ENCODE results near the gene GALNT7.

GALNT7 gene

DNA sequence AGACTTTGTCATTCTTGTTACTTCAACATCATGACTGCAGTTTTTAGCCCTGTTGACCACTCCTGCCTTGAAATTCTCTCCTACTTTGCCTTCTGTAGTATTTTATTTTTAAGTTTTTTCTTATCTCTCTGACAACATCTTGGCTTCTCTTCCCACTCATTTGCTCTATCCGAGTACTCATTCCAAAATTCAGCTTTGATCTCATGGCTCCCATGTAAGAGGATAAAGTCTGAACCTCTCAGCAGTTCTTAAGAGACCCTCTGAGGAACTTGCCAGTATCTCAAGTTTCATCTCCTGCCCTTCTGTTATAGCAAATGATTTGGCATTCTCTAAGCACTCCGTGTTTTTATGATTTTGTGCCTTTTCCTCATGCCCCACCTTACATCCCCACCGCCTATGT lies 67.7 kb downstream of the GALNT7 start:
- in situ Hi-C loops (cut with HindIII; ENCODE audit: low pct_unique_long_range_greater_than_20kb, low sequenced_read_pairs) = no loop called here
- no peak for TF ChIP-seq JUND (IDR thresholded peaks at IDR 0.05; ENCODE audit: low read depth)
- no peak for DNase-seq (ENCODE audit: low read depth in 1 of 2, low spot score in 1 of 2)

DNA sequence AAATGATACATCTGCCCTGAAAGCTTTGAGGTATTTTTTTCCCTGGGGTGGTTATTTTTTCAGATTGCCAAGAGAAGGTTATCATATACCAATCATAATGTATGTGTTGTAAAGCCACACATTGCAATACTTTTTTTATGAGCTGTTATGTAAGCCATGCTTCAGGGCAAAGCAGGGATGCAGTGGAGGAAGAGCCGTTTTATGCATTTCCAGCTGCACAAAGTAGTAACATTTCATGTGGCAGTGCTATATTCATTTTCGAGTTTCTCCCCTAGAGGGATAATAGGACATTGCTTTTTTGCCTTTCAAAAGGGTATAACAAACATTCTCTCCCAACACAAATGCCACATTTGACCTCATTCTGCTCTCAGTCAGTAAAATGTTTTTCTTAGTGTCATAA lies 68.5 kb downstream of the GALNT7 start:
- in situ Hi-C loops (cut with HindIII; ENCODE audit: low pct_unique_long_range_greater_than_20kb, low sequenced_read_pairs) = no loop called here
- TF ChIP-seq JUND (IDR thresholded peaks at IDR 0.05; ENCODE audit: low read depth) = no peak
- DNase-seq (ENCODE audit: low read depth in 1 of 2, low spot score in 1 of 2) = peak in 1 of 2 experiments; percentile 22

DNA sequence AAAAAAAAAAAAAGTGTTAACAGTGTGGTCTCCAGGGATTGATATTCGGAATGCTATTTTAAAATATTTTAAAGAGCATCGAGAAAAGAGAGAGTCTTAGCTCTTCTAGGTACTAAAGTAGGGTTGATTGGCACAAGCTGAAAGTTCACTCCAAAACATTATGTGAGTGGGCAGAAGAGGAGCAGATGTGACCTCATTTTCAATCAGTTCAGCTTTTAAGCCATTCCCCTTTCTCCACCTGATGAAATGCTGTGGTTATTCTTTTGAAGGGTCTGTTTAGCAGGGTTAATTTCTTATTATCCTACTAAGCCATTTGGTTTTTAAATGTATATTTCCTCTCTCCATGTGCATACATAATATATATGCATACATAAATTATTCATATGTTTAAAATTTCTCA lies 69.2 kb downstream of the GALNT7 start:
- no peak for TF ChIP-seq JUND (IDR thresholded peaks at IDR 0.05; ENCODE audit: low read depth)
- no peak for DNase-seq (ENCODE audit: low read depth in 1 of 2, low spot score in 1 of 2)
- in situ Hi-C loops (cut with HindIII; ENCODE audit: low pct_unique_long_range_greater_than_20kb, low sequenced_read_pairs) = no loop called here

DNA sequence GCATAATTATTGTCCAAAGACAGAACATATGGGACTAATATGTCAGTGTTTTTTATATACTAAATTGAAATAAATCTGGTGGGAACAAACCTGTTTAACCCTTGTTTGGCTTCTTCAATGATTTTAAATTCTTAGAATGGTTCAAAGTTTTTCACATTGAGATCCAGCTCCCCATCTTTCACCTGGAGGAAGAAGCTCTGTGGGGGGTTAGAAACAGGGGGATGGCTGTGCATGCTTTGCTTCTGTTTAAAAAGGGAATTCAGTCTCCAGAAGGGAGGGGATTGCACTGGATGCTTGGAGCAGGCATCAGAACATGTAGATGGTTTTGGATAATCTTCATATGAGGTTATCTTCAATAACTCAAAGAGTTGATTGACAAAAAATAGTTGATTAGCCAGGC lies 72.1 kb downstream of the GALNT7 start:
- in situ Hi-C loops (cut with HindIII; ENCODE audit: low pct_unique_long_range_greater_than_20kb, low sequenced_read_pairs) = no loop called here
- TF ChIP-seq JUND (IDR thresholded peaks at IDR 0.05; ENCODE audit: low read depth) = no peak
- DNase-seq (ENCODE audit: low read depth in 1 of 2, low spot score in 1 of 2) = no peak

DNA sequence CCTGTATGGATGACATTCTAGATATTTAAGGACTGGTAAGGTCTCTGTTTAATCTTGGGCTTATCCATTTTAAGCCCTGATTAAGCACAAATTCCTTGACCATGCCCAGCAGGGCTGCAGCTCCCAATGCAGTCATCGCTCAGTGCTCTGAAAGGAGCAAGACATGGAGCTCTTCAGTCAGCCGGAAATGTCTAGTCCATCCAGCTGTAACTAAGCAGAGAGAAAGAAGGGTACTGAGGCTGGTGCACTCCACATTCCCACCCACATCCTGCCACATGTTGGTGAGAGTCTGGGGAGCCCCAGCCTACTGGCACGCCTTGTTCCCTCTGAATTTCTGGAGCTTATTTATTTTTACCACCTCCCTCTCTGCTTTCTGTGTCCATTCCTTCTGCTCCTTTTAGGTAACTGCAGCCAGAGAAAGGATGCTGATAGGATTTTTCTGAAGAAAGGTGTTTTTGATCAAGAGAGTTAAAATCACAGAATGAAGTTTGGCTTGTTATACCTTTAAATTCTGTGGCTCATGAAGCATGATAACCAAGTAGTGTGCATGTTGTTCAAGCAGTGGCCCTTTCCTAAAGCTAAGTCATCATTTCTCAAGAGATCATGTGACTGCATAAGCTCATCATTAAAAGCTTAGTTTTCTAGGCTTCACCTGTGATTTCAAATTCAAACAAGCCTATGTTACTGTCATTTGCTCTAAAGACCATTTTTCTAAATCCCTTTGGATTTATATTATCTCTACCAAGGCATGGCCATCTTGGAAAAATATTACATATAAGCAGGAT lies 74.0 kb downstream of the GALNT7 start:
- in situ Hi-C loops (cut with HindIII; ENCODE audit: low pct_unique_long_range_greater_than_20kb, low sequenced_read_pairs) = no loop called here
- no peak for DNase-seq (ENCODE audit: low read depth in 1 of 2, low spot score in 1 of 2)
- TF ChIP-seq JUND (IDR thresholded peaks at IDR 0.05; ENCODE audit: low read depth) = no peak

DNA sequence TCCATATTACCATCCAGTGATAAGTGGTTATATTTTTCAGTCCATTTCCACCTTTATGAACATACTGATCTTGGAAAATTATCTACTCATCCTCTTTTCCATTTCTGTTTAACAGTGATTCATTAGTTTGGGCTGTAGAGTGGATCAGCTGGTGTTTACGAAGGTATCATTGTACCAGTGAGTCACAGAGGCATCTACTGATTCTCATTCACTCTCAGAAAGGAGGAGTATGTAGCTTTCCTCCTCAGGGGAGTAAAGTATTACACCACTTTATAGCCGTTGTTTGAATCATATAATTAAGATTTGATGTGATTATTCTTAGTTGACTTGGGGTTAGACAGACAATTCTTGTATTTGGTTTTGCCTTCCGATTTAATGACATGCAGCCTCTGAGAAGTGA lies 74.7 kb downstream of the GALNT7 start:
- TF ChIP-seq JUND (IDR thresholded peaks at IDR 0.05; ENCODE audit: low read depth) = no peak
- in situ Hi-C loops (cut with HindIII; ENCODE audit: low pct_unique_long_range_greater_than_20kb, low sequenced_read_pairs) = no loop called here
- DNase-seq (ENCODE audit: low read depth in 1 of 2, low spot score in 1 of 2) = no peak

DNA sequence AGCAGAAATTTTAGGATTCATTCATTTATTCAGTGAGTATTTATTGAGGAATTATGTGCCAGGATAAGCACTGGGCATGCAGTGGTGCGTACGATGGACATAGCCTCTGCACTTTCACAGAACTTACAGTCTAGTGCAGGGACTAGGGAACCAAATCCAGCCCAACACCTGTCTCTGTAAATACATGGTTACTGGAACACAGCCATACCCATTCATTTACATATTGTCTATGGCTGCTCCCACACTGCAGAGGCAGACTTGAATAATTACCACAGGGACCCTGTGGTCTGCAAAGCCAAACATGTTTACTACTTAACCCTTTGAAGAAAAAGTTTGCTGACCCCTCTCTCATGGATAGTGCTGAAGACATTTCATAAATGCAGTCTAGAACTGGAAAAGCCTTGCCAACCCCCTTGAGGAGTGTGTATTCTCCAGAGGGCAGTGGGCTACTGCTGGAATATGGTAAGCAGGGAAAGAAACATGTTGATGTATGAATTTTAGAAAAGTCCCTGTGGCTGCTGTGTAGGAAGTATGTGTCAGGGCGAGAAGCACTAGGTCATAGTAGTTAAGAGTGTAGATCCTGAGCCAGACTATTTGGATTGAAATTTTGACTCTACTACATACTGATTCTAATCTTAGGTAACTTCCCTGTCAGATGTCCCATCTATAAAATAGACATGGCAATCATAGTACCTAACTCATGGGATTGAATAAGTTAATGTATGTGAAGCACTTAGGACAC lies 75.5 kb downstream of the GALNT7 start:
- DNase-seq (ENCODE audit: low read depth in 1 of 2, low spot score in 1 of 2) = no peak
- TF ChIP-seq JUND (IDR thresholded peaks at IDR 0.05; ENCODE audit: low read depth) = no peak
- in situ Hi-C loops (cut with HindIII; ENCODE audit: low pct_unique_long_range_greater_than_20kb, low sequenced_read_pairs) = no loop called here

DNA sequence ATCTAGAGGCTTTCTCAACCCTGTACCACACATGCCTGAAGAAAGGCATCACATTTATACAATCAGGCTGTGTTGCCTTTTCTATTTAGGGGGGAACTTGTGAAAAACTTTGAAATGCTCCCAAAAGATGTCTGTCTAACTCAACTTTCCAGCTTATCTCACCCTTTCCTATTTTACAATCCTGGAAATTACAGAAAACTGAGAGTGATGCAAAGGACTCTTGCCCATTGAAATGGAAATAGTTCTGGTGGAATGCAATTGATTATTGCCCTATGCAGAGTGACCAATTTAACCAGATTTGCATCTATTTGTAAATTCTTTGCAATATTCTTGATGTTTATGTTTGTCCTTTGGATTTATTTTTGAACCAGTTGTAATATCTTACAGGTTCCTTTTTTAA lies 77.3 kb downstream of the GALNT7 start:
- in situ Hi-C loops (cut with HindIII; ENCODE audit: low pct_unique_long_range_greater_than_20kb, low sequenced_read_pairs) = no loop called here
- TF ChIP-seq JUND (IDR thresholded peaks at IDR 0.05; ENCODE audit: low read depth) = no peak
- DNase-seq (ENCODE audit: low read depth in 1 of 2, low spot score in 1 of 2) = no peak

DNA sequence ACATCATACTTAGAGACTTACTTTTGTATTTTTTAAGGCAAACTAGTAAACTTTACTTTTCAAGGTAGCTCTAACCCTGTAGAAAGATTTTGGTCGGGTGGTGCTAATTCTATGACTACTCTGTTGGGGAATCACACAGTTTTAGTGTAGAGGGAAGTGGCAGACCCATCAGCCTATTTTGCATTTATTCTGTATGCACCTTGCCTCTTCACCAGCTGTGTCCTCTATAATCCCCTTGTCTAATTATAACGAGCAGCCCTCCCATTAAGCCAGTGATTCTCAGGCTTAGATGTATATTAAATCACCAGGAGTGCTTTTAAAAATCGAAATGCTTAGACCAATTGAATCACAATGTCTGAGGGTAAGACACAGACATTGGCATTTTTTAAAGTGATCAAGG lies 78.1 kb downstream of the GALNT7 start:
- no peak for DNase-seq (ENCODE audit: low read depth in 1 of 2, low spot score in 1 of 2)
- in situ Hi-C loops (cut with HindIII; ENCODE audit: low pct_unique_long_range_greater_than_20kb, low sequenced_read_pairs) = no loop called here
- TF ChIP-seq JUND (IDR thresholded peaks at IDR 0.05; ENCODE audit: low read depth) = no peak

DNA sequence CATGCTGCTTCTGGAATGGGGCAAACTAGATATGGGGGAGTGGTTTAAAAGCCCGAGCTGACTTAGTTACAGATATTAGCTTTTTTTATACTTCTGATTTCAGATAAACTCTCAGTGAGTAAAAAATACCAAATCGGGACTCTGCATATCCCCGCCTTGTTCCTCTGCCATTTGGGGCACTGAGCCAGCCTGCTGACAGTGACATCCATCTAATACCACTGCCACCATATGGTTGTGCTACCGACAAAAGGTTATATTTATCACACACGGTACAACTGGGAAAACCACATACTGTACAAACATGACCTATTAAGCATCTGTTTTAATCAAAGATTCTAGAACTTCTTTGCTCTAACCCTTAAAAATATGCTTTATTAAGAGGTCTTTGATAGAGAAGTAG lies 78.7 kb downstream of the GALNT7 start:
- in situ Hi-C loops (cut with HindIII; ENCODE audit: low pct_unique_long_range_greater_than_20kb, low sequenced_read_pairs) = no loop called here
- no peak for DNase-seq (ENCODE audit: low read depth in 1 of 2, low spot score in 1 of 2)
- no peak for TF ChIP-seq JUND (IDR thresholded peaks at IDR 0.05; ENCODE audit: low read depth)

DNA sequence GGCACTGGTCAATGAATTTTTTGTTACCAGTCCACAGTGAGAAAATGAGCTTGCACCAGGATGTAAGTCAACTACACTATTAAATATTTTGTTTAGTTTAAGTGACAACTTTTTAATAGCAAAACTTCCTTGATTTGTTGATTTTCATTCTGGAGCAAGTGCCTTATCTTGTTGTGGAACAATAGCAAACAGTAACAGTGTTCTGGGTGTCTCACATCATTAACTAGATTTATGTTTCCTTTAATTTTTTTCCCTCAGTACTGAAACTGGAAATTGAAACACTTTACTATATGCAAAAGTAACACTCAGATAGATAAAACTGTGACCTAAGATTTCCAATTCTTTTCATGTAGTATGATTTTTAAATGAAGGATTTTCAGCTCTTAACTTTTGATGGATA lies 80.1 kb downstream of the GALNT7 start:
- in situ Hi-C loops (cut with HindIII; ENCODE audit: low pct_unique_long_range_greater_than_20kb, low sequenced_read_pairs) = no loop called here
- DNase-seq (ENCODE audit: low read depth in 1 of 2, low spot score in 1 of 2) = no peak

DNA sequence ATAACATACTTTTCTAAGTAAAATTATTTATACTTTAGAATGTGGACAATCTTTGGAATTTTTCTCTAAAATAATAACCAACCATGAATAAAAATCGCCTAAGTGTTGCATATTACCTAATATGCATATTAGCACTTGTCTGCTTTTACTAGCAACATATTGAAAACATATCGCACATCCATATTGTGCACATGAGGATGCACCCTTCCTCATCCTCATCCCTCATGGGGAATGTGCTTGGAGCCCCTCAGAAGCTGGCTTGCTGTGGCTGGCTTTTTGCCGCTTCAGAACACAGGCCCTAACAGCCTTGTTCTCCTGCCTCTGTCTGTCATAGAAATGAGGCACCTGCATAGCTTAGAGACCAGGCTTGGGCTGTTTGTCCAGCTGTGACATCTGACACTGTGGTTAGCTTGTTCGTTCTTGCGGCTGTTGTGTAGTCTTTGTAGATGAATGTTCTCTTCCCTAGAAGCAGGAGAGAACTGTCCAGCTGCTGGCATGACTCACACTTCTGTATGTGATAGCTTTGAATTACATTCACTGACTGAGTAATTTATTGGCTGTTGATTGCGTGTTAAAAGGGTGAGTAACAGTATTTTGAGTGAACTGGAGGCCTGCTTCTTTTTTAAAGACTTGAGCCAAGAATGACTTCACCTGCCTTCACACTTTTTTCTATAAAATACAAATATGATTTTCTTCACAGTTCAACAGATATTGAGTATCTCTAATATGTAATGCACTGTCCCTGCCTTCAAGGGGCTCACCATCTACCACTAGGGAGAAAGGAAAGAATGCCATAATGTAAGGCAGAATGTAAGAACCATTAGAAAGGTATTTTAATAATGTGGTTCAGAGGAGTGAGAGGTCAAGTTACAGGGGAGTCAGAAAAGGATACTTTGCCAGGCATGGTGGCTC lies 83.7 kb downstream of the GALNT7 start:
- DNase-seq (ENCODE audit: low read depth in 1 of 2, low spot score in 1 of 2) = peak in 1 of 2 experiments; percentile 94
- in situ Hi-C loops (cut with HindIII; ENCODE audit: low pct_unique_long_range_greater_than_20kb, low sequenced_read_pairs) = no loop called here

More for the DNA sequence above, 80.1 kb downstream of the GALNT7 start:
- TF ChIP-seq JUND (IDR thresholded peaks at IDR 0.05; ENCODE audit: low read depth) = no peak

More for the DNA sequence above, 83.7 kb downstream of the GALNT7 start:
- no peak for TF ChIP-seq JUND (IDR thresholded peaks at IDR 0.05; ENCODE audit: low read depth)
